HG02798 (cell line): ENCODE data around the gene CCDC169.
"Not testable (repeated sequence)": the region's sequence is repeated elsewhere in the genome, so short reads cannot be mapped to it uniquely, and the experiment has no call there.

ENCODE experiments used
- ATAC-seq: cut with Tn5 transposase; IDR thresholded peaks from one replicate; pipeline ENCODE4 v1.9.1; 2021; ENCODE audit warnings: mild to moderate bottlenecking; ENCODE audit not compliant: unreplicated experiment, poor library complexity

The CCDC169 gene

GRCh38 chr13:36297366-36298338 lies at the start of gene CCDC169:
Gene CCDC169, minus strand, starts transcription at chr13:36297814. Its CDS starts 95 bp downstream, at chr13:36297719.
- ATAC-seq, result peak; percentile 81

- ATAC-seq, result peak; percentile 92
Observed at GRCh38 chr13:36346222-36347083, 48.8 kb upstream of the CCDC169 start, which contains the start of gene SPART. Gene SPART, minus strand, starts transcription at chr13:36346394. Its CDS starts 10,564 bp downstream, at chr13:36335830.

- ATAC-seq, result peak; percentile 24
Observed at GRCh38 chr13:36345438-36346221, 48.0 kb upstream of the CCDC169 start.

GRCh38 chr13:36344886-36345437 lies 47.3 kb upstream of the CCDC169 start:
- no peak for ATAC-seq

GRCh38 chr13:36344173-36344572 lies 46.6 kb upstream of the CCDC169 start:
- no peak for ATAC-seq

GRCh38 chr13:36343766-36344165 lies 46.2 kb upstream of the CCDC169 start:
- ATAC-seq, result no peak

- ATAC-seq, result no peak
Observed at GRCh38 chr13:36342715-36343114, 45.1 kb upstream of the CCDC169 start.

GRCh38 chr13:36341718-36342117 lies 44.1 kb upstream of the CCDC169 start:
- ATAC-seq, result no peak

GRCh38 chr13:36339600-36340155 lies 42.1 kb upstream of the CCDC169 start:
- ATAC-seq, result no peak

- no peak for ATAC-seq
Observed at GRCh38 chr13:36337938-36338641, 40.5 kb upstream of the CCDC169 start.

- ATAC-seq, result no peak
Observed at GRCh38 chr13:36332986-36333385, 35.4 kb upstream of the CCDC169 start.

GRCh38 chr13:36332255-36332654 lies 34.6 kb upstream of the CCDC169 start:
- ATAC-seq, result not testable (repeated sequence)

GRCh38 chr13:36331280-36331679 lies 33.7 kb upstream of the CCDC169 start:
- ATAC-seq, result no peak

GRCh38 chr13:36329361-36329760 lies 31.7 kb upstream of the CCDC169 start:
- no peak for ATAC-seq

- no peak for ATAC-seq
Observed at GRCh38 chr13:36328821-36329220, 31.2 kb upstream of the CCDC169 start.

- ATAC-seq, result no peak
Observed at GRCh38 chr13:36325912-36326311, 28.3 kb upstream of the CCDC169 start.

- ATAC-seq, result not testable (repeated sequence)
Observed at GRCh38 chr13:36324881-36325280, 27.3 kb upstream of the CCDC169 start.

- no peak for ATAC-seq
Observed at GRCh38 chr13:36323951-36324566, 26.4 kb upstream of the CCDC169 start.
